Esophagus squamous epithelium (tissue), 4 donors: Measurements from ENCODE around the gene MIF4GD.
A peak's percentile ranks its signal among the peaks of the same experiment; 100 is the strongest.

ENCODE experiments used
- POLR2A ChIP-seq, 4 donors: fragments of 450-650 bp; IDR thresholded peaks; one replicate each; pipeline ENCODE4 v1.6.1; 2017; ENCODE audit warnings: antibody characterized with exemption in 4 of 4, mild to moderate bottlenecking in 4 of 4, moderate library complexity in 3 of 4
- TF ChIP-seq, protein P1 (sequence below), 6 experiments: fragments of 450-650 bp in 4 of 6; fragments of 200-600 bp in 2 of 6; sonication (generic) in 2 of 6; IDR thresholded peaks; one replicate each; pipeline ENCODE4 v1.5.1; 2016 to 2019; ENCODE audit warnings: antibody characterized with exemption in 6 of 6, mild to moderate bottlenecking in 4 of 6, moderate library complexity in 4 of 6

DNA sequence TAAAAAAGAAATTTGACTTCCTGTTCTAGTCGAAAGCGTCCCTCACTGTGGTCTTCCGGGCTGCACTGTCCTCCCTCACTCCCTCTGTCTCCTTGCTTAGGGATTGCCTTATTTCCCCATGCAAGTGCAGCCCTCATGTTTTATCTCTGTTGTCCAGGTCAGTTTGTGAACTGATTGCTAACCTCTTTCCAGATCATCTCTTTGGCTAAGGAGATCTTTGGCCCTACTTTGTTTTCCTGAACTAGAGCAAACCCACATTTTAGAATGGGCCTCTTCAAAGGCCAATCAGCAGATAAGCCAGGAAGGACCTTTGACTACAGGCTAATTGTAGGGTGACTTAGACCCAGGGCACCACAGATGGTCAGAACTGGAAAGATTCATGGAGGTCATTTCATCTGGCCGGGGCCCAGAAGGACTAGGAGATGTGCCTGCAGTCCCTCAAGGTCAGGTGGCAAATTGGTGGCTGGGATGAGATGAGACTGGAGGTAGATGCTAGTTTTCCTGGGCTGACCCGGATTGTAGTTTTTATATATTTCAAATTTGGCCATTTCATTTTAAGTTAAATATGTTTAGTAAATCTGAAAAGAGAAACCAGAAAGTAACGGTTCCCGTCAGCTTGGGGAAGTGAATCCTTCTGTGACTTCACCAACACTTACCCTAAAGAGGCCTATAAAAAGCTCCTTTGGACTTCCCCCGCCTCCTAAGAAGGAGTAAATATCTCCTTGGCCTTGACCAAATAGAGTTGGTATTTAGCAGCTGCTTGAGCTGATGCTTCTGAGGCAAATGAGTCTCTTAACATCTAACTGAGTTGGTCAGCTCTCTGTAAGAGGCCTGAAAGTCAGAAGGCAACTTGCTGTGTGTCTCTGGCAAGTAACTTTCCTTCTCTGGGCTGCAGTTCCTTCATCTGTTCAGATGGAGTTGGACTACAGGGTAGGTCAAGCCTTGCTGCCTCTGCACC lies 24.4 kb upstream of the MIF4GD start:
- TF ChIP-seq, protein P1, sequence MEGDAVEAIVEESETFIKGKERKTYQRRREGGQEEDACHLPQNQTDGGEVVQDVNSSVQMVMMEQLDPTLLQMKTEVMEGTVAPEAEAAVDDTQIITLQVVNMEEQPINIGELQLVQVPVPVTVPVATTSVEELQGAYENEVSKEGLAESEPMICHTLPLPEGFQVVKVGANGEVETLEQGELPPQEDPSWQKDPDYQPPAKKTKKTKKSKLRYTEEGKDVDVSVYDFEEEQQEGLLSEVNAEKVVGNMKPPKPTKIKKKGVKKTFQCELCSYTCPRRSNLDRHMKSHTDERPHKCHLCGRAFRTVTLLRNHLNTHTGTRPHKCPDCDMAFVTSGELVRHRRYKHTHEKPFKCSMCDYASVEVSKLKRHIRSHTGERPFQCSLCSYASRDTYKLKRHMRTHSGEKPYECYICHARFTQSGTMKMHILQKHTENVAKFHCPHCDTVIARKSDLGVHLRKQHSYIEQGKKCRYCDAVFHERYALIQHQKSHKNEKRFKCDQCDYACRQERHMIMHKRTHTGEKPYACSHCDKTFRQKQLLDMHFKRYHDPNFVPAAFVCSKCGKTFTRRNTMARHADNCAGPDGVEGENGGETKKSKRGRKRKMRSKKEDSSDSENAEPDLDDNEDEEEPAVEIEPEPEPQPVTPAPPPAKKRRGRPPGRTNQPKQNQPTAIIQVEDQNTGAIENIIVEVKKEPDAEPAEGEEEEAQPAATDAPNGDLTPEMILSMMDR (IDR thresholded peaks at IDR 0.05) = no peak
- peak in 1 of 4 donors; percentile 38 for TF ChIP-seq POLR2A (IDR thresholded peaks at IDR 0.05)
